K562 (cell line): Measurements from ENCODE around the gene CPED1. TPM values are rescaled to one million over a fixed set of nuclear protein-coding genes. Genes with fewer than 3 reads are reported as not detected.

Experiments used
- ATF7 ChIP-seq: fragments of 450-650 bp; IDR thresholded peaks from 2 replicates; pipeline ENCODE4 v1.7.1; 2014; ENCODE audit warnings: mild to moderate bottlenecking, moderate library complexity
- DMBX1 ChIP-seq: fragments of 250-450 bp; sonication (Bioruptor Pico); IDR thresholded peaks from 2 replicates; pipeline ENCODE4 v1.8.0; 2022; ENCODE audit warnings: inconsistent platforms, mild to moderate bottlenecking, moderate library complexity, borderline replicate concordance
- ETV1 ChIP-seq: fragments of 450-650 bp; conservative IDR thresholded peaks from 2 replicates; pipeline ENCODE4 v1.6.1; 2016; ENCODE audit warnings: missing genetic modification characterization, control low read depth, low read depth, missing compliant biosample characterization
- HNRNPK ChIP-seq: fragments of 200-400 bp; formaldehyde crosslinking; IDR thresholded peaks from one replicate; pipeline ENCODE4 v1.6.1; 2018; ENCODE audit warnings: mild to moderate bottlenecking, low read depth, low read length; ENCODE audit not compliant: poor library complexity, severe bottlenecking
- KDM2B ChIP-seq: fragments of 250-450 bp; sonication (Bioruptor Pico); IDR thresholded peaks from 2 replicates; pipeline ENCODE4 v1.8.0; 2021; ENCODE audit warnings: mild to moderate bottlenecking, moderate library complexity
- MTA1 ChIP-seq: fragments of 450-650 bp; IDR thresholded peaks from 2 replicates; pipeline ENCODE4 v1.6.1; 2017; ENCODE audit warnings: borderline replicate concordance
- PYGO2 ChIP-seq: fragments of 450-650 bp; IDR thresholded peaks from 2 replicates; pipeline ENCODE4 v1.6.1; 2016; ENCODE audit warnings: mild to moderate bottlenecking, missing genetic modification characterization, moderate library complexity, missing compliant biosample characterization
- RCOR1 ChIP-seq, 2 experiments: IDR thresholded peaks; 2 replicates each; pipeline ENCODE4 v1.6.1; 2012; ENCODE audit warnings: low read depth in 2 of 2, low read length in 2 of 2, borderline replicate concordance in 1 of 2, improper control_type of control experiment in 1 of 2
- SMARCA5 ChIP-seq: fragments of 450-650 bp; IDR thresholded peaks from 2 replicates; pipeline ENCODE4 v1.6.1; 2016
- SNIP1 ChIP-seq: fragments of 450-650 bp; IDR thresholded peaks from 2 replicates; pipeline ENCODE4 v1.7.1; 2017; ENCODE audit warnings: low read depth, mild to moderate bottlenecking
- YY1 ChIP-seq, 3 experiments: IDR thresholded peaks; 2 replicates each; pipeline ENCODE4 v1.6.1; 2011; ENCODE audit warnings: low read length in 2 of 3, mild to moderate bottlenecking in 2 of 3, moderate library complexity in 2 of 3, borderline replicate concordance in 1 of 3, control low read depth in 1 of 3, low read depth in 1 of 3; ENCODE audit not compliant: insufficient read depth in 3 of 3, insufficient replicate concordance in 2 of 3, control insufficient read depth in 1 of 3, insufficient read length in 1 of 3; ENCODE audit errors: extremely low read depth in 1 of 3
- ZC3H11A ChIP-seq: IDR thresholded peaks from 2 replicates; pipeline ENCODE4 v1.6.1; 2012; ENCODE audit warnings: low read depth, low read length, improper control_type of control experiment
- ZNF12 ChIP-seq: sonication (generic); formaldehyde crosslinking; IDR thresholded peaks from 2 replicates; pipeline ENCODE4 v1.4.0; 2020; ENCODE audit warnings: mild to moderate bottlenecking, missing genetic modification reagents
- ZNF41 ChIP-seq: fragments of 250-450 bp; sonication (Bioruptor Pico); conservative IDR thresholded peaks from 2 replicates; pipeline ENCODE4 v1.4.0; 2020; ENCODE audit warnings: mild to moderate bottlenecking
- polyA plus RNA-seq, 8 experiments: library from polyadenylated mRNA; depleted of rRNA in 4 of 8; stranded (reverse) in 5 of 8; unstranded in 3 of 8; fragments of >200 nt; fragmentation: Nextera tagmentation in 2 of 8; fragmentation: Illumina TruSeq in 1 of 8; extraction: Ambion mirVana in 2 of 8; extraction: Trizol in 1 of 8; gene quantifications; 2 replicates each; pipeline versions ENCODE4 v1.2.1 to v1.2.3, GENCODE V29; 2011 to 2014; ENCODE audit warnings: inconsistent platforms in 1 of 8, missing spikeins in 1 of 8
- total RNA-seq, 7 experiments: library from RNA; depleted of rRNA in 6 of 7; stranded (reverse); fragments of >200 nt in 6 of 7; fragmentation: Illumina TruSeq in 2 of 7; extraction: Trizol in 2 of 7; gene quantifications; 2 replicates each; pipeline versions ENCODE4 v1.2.1 to v1.2.3, GENCODE V29; 2011 to 2021; ENCODE audit warnings: low replicate concordance in 1 of 7
- TF ChIP-seq, protein P1 (sequence below), 2 experiments: fragments of 450-650 bp in 1 of 2; IDR thresholded peaks; 2 replicates each; pipeline ENCODE4 v1.6.1; 2011 to 2017; ENCODE audit warnings: low read depth in 2 of 2, antibody characterized with exemption in 1 of 2, borderline replicate concordance in 1 of 2, low read length in 1 of 2, mild to moderate bottlenecking in 1 of 2, mixed read lengths in 1 of 2; ENCODE audit not compliant: control insufficient read depth in 1 of 2
- TF ChIP-seq, protein P2 (sequence below): fragments of 450-650 bp; conservative IDR thresholded peaks from 2 replicates; pipeline ENCODE4 v1.6.1; 2016; ENCODE audit warnings: missing genetic modification characterization, low read depth, mild to moderate bottlenecking, control low read depth, missing compliant biosample characterization
- TF ChIP-seq, protein P3 (sequence below): IDR thresholded peaks from 2 replicates; pipeline ENCODE4 v1.6.1; 2011; ENCODE audit not compliant: insufficient read length; ENCODE audit errors: extremely low read depth

Gene CPED1
- total and polyA plus RNA-seq, 9 of the 15 experiments (the other 6 are each of a cell fraction or from before 2014, with no cell fraction given) = 195 to 393 (median 290) TPM

DNA sequence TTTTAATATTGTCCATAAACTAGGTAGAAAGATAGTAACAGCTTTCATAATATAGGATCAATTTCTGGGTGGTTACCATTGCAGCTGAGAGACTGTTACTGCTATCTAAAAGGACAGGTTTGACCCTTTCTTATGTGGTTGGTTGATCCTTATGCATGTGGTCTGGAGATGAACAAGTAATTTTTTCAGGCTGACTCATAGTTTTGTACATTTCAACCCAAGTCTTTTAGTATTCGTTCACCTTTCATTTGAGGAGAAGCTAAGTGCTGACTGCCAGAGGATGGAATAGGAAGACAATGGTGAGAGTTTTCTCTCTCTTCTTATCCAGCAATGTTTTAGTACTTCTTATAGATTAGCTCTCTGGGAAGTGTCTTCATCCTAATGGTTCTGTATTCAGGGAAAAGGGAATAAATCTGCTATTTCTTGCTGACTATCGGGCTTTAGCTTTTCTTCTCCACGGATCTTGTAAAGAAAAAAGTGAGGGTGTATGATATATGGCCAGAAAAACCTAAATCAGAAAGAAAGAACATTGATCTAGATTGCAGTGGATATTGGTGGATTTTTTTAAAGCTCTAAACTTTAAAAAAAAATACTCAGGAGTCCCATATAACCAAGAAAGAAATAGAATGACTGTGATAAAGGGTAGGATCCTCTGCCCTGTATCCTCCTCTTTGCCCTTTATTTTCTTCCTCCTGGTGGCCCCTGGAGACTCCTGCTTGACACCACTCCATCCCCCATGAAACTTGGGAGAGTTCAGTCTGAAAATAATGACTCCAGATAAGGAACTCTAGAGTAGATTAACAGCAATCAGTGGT lies 88.0 kb downstream of the CPED1 start (continued):
- TF ChIP-seq RCOR1 (IDR thresholded peaks at IDR 0.05; ENCODE audit: borderline replicate concordance in 1 of 2, low read depth in 2 of 2, low read length in 2 of 2) (peak; percentile 55 to 89; a peak in 3 of 4 replicates), YY1 (IDR thresholded peaks at IDR 0.05; ENCODE audit: borderline replicate concordance in 1 of 3, control insufficient read depth in 1 of 3, extremely low read depth in 1 of 3, insufficient read depth in 3 of 3, insufficient read length in 1 of 3, insufficient replicate concordance in 2 of 3, low read depth in 1 of 3, low read length in 2 of 3) (no peak), PYGO2 (tag) (no peak), ETV1 (tag) (no peak), ZC3H11A (no peak), DMBX1 (CRISPR knock-in tag) (0 out of 2 replicates have a peak, but pooled peaks have one; percentile 17), HNRNPK (no peak), ZNF12 (CRISPR knock-in tag) (no peak), SNIP1 (no peak), SMARCA5 (0 out of 2 replicates have a peak, but pooled peaks have one; percentile 31), ATF7 (peak; percentile 89), MTA1 (no peak; the same call in 1 of the 2 replicates), ZNF41 (CRISPR knock-in tag) (0 out of 2 replicates have a peak, but pooled peaks have one; percentile 33), KDM2B (CRISPR knock-in tag) (no peak)
- TF ChIP-seq, protein P1, sequence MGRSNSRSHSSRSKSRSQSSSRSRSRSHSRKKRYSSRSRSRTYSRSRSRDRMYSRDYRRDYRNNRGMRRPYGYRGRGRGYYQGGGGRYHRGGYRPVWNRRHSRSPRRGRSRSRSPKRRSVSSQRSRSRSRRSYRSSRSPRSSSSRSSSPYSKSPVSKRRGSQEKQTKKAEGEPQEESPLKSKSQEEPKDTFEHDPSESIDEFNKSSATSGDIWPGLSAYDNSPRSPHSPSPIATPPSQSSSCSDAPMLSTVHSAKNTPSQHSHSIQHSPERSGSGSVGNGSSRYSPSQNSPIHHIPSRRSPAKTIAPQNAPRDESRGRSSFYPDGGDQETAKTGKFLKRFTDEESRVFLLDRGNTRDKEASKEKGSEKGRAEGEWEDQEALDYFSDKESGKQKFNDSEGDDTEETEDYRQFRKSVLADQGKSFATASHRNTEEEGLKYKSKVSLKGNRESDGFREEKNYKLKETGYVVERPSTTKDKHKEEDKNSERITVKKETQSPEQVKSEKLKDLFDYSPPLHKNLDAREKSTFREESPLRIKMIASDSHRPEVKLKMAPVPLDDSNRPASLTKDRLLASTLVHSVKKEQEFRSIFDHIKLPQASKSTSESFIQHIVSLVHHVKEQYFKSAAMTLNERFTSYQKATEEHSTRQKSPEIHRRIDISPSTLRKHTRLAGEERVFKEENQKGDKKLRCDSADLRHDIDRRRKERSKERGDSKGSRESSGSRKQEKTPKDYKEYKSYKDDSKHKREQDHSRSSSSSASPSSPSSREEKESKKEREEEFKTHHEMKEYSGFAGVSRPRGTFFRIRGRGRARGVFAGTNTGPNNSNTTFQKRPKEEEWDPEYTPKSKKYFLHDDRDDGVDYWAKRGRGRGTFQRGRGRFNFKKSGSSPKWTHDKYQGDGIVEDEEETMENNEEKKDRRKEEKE (IDR thresholded peaks at IDR 0.05; ENCODE audit: borderline replicate concordance in 1 of 2, control insufficient read depth in 1 of 2, low read depth in 2 of 2, low read length in 1 of 2) = peak in 1 of 2 experiments; percentile 82; a peak in 1 of 4 replicates
- TF ChIP-seq, protein P2, sequence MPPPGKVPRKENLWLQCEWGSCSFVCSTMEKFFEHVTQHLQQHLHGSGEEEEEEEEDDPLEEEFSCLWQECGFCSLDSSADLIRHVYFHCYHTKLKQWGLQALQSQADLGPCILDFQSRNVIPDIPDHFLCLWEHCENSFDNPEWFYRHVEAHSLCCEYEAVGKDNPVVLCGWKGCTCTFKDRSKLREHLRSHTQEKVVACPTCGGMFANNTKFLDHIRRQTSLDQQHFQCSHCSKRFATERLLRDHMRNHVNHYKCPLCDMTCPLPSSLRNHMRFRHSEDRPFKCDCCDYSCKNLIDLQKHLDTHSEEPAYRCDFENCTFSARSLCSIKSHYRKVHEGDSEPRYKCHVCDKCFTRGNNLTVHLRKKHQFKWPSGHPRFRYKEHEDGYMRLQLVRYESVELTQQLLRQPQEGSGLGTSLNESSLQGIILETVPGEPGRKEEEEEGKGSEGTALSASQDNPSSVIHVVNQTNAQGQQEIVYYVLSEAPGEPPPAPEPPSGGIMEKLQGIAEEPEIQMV (tag) = no peak
- TF ChIP-seq, protein P3, sequence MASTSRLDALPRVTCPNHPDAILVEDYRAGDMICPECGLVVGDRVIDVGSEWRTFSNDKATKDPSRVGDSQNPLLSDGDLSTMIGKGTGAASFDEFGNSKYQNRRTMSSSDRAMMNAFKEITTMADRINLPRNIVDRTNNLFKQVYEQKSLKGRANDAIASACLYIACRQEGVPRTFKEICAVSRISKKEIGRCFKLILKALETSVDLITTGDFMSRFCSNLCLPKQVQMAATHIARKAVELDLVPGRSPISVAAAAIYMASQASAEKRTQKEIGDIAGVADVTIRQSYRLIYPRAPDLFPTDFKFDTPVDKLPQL = peak; percentile 69
